GM21423 (cell line): ENCODE measurements around the gene GPRASP1.
"Not testable (repeated sequence)": the region's sequence is repeated elsewhere in the genome, so short reads cannot be mapped to it uniquely, and the experiment has no call there.

Experiments
- ATAC-seq: cut with Tn5 transposase; IDR thresholded peaks from one replicate; pipeline ENCODE4 v1.9.1; 2021; ENCODE audit warnings: mild to moderate bottlenecking, moderate library complexity; ENCODE audit not compliant: unreplicated experiment

The GPRASP1 gene

DNA sequence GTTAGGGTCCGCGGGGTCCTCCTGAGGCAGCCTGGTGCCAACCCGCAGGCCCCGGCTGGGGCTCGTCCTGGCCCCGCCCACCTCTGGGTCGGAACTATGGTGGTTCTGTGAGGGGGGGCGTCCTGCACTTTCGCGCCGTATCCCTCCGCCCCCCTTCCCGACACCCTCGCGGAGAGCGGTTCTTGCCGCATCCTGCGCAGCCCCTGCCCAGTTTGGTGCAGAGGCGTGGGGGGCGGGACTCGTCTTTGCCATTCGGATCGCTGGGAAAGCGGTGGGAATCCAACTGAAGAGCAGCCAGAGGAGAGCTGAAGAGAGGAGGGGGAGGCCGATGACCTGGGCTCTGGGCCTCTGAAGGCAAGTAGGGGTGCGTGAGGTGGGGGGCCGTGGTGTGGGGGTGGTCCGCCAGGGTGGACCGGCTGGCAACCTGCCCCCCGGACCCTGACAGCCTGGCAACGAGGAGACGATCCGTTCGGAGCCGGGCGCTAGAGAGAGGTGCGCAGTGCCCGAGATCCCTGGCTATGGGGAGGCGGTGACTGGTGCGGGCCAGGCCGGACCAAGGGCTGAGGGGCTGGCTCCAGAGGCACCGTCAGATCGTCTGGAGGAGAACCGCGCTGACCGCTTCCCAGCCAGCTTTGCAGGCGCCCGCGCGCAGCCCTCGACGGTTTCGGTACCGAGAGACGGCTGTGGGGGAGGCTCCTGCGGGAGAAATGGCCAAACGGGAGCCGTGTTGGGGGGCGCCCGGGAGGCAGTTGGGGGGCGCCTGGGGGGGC lies at the start of gene GPRASP1:
Gene GPRASP1, plus strand, starts transcription at position 242 of the 770 bp plus-strand sequence. CDS start 2,431 bp downstream, outside the sequence.
- ATAC-seq: no peak

- no peak for ATAC-seq
These were observed 47.0 kb upstream of the GPRASP1 start for GRCh38 chrX:102604327-102604726.

DNA sequence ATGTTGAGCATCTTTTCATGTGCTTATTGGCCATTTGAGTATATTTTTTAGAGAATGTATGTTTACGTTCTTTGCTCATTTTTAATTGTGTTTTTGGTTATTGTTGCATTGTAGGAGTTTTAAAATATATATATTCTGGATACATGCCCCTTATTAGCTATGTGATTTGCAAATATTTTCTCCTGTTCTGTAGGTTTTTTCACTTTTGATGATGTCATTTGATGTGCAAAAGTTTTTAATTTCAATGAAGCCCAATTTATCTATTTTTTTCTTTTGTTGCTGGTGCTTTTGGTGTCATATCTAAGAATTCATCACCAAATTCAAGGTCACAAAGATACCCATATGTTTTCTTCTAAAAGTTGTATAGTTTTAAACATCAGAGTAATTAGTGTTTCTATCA lies 45.2 kb upstream of the GPRASP1 start:
- no peak for ATAC-seq

DNA sequence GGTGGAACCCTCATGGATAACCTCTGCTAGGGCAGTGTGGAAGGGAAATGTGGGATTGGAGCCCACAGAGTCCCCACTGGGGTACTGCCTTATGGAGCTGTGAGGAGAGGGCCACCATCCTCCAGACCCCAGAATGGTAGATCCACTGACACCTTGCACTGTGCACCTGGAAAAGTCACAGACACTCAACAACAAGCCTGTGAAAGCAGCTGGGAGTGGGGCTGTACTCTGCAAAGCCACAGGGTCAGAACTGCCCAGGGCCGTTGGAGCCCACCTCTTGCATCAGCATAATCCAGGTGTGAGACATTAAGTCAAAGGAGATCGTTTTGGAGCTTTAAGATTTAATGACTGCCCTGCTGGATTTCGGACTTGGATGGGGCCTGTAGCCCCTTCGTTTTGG lies 40.4 kb upstream of the GPRASP1 start:
- no peak for ATAC-seq

DNA sequence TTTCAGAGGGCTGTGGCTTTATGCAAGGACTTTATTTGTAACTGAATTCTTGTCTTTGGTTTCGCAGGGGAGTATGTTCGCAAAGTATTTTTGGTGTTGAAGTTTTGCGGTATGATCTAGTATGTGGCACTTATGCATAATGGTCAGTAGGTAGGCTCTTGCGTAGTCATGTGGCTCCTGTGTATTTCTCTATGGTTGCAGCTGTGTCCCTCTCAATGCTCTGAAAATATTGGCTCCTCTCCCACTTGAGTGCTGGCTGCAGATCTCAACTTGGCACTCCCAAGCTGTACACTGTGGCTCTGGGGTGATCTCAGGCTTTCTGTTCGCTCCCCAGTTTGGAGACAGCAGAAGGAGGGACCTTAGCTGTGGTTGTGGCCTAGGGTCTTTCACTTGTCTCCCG lies 27.2 kb upstream of the GPRASP1 start:
- ATAC-seq: no peak

DNA sequence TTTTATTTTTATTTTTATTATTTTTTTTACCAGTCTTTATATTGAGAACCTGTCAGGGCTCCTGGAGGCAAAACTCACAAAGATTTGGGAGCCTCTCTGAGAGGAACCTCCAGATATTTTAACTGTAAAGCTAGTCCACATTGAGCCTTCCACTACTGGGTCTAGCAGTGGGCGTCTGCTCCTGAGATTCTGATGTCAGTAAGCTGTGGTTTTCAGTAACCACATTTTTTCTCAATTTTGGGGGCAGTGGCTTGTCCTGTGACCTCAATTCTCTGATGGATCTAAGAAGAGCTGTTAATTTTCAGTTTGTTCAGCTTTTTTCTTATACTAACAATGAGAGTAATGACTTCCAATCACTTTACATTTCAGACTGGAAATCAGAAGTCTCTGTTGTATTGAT lies 23.6 kb upstream of the GPRASP1 start:
- ATAC-seq: no peak

DNA sequence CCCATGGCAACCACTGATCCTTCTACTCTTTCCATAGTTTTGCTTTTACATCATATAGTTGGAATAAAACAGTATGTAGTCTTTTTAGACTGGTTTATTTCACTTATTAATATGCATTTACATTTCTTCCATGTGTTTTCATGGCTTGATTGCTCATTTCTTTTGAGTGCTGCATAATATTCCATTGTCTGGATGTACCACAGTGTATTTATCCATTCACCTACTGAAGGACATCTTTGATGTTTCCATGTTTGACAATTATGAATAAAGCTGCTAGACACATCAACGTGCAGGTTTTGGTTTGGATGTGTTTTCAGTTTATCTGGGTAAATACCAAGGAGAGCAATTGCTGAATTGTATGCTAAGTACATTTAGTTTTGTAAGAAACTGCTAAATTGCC lies 13.7 kb upstream of the GPRASP1 start:
- ATAC-seq: no peak

- no peak for ATAC-seq
These were observed 411 bp upstream of the GPRASP1 start for GRCh38 chrX:102650903-102651241.

DNA sequence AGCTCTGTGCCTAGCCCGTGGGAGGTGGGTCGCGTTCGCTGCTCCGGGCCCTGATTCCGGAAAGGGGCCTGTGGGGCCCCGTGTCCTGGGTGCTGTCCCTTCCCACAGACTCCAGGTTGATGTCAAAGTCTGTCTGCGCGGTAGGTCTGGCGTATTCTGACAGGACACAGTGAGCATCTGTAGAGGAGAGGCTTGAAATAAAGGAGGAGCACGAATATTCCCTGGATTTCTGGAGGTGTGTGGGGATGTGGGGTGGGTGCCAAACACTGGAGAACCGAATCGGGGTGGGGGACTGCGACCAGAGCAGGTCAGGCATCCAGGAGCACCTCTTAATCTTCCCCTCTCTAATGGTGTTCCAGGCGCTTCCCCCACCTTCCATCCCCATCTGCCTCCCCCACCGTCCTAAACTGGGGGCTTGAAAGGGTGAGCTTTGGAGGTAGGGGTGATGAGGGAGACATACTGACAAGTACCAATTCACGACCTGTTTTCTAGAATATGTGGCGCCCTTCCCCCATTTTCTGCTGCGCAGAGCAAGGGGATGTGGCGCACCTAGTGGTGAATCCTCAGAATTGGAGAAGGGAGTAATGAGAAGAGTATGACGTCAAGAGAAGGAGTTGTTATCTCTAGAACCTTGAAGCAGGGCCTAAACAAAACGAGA lies 877 bp downstream of the GPRASP1 start:
- ATAC-seq: peak; percentile 55

DNA sequence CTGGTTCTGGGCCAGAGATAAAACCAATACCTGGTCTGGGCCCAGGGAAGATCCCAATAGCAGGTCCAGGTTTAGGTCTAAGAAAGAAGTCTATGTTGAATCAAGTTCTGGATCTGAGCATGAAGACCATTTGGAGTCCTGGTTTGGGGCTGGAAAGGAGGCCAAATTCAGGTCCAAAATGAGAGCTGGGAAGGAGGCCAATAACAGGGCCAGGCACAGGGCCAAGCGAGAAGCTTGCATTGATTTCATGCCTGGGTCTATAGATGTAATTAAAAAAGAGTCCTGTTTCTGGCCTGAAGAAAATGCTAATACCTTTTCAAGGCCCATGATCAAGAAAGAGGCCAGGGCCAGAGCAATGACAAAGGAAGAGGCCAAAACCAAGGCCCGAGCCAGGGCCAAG lies 3.4 kb downstream of the GPRASP1 start:
- no peak for ATAC-seq

GRCh38 chrX:102658556-102658955 lies 7.3 kb downstream of the GPRASP1 start:
- ATAC-seq: no peak

- ATAC-seq: peak; percentile 95
These were observed 8.8 kb downstream of the GPRASP1 start for GRCh38 chrX:102659790-102660757.

GRCh38 chrX:102663820-102664219 lies 12.5 kb downstream of the GPRASP1 start:
- not testable (repeated sequence) for ATAC-seq

DNA sequence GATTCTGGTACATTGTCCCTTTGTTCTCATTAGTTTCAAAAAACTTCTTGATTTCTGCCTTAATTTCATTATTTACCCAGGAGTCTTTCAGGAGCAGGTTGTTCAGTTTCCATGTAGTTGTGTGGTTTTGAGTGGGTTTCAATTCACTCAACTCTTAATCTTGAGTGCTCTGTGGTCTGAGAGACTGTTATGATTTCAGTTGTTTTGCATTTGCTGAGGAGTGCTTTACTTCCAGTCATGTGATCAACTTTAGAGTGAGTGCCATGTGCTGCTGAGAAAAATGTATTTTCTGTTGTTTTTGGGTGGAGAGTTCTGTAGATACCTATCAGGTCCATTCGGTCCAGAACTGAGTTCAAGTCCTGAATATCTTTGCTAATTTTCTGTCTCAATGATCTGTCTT lies 15.8 kb downstream of the GPRASP1 start:
- not testable (repeated sequence) for ATAC-seq

- ATAC-seq: no peak
These were observed 18.2 kb downstream of the GPRASP1 start for GRCh38 chrX:102669526-102669925.

GRCh38 chrX:102672856-102673255 lies 21.6 kb downstream of the GPRASP1 start:
- ATAC-seq: no peak

DNA sequence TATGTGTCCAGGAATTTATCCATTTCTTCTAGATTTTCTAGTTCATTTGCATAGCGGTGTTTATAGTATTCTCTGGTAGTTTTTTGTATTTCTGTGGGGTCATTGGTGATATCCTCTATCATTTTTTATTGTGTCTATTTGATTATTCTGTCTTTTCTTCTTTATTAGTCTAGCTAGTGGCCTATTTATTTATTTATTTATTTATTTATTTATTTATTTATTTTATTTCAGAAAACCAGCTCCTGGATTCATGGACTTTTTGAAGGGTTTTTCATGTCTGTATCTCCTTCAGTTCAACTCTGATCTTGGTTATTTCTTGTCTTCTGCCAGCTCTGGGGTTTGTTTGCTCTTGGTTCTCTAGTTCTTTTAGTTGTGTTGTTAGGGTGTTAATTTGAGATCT lies 26.2 kb downstream of the GPRASP1 start:
- ATAC-seq: not testable (repeated sequence)

- ATAC-seq: no peak
These were observed 33.7 kb downstream of the GPRASP1 start for GRCh38 chrX:102684772-102685520.

- no peak for ATAC-seq
These were observed 43.5 kb downstream of the GPRASP1 start for GRCh38 chrX:102694749-102695148.

DNA sequence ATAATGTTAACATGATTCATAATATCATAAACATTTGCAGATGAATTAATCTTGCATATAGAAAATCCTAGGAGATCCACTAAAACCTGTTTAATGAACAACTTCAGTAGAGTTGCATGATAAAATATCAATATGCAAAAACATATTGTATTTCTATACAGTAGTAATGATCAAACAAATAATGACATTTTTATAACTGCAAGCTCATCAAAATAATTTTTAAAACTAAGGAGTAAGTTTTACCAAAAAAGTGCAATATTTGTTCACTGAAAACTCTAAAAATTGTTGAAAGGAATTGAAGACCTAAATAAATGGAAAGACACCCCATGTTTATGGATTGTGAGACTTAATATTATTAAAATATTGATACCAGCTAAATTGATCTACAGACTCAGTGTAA lies 45.0 kb downstream of the GPRASP1 start:
- ATAC-seq: no peak

- ATAC-seq: no peak
These were observed 46.2 kb downstream of the GPRASP1 start for GRCh38 chrX:102697494-102697893.
